MCF 10A (cell line): ENCODE results near the gene CHRNA4. TPM values are rescaled to one million over a fixed set of nuclear protein-coding genes. Genes with fewer than 3 reads are reported as not detected.

Experiments used
- BruUV-seq: library from RNA; stranded (reverse); fragments of 400-500 nt; replicated peaks from 2 replicates; lab custom pipeline; 2021; lab: Mats Ljungman, UMichigan
- CTCF ChIA-PET: fragments of 300-600 bp; sonication (Branson Sonifier 250); formaldehyde crosslinking; extraction: SDS; loops from one replicate; lab custom pipeline; 2021; ENCODE audit warnings: antibody characterized with exemption, inconsistent platforms; lab: Yijun Ruan, JAX
- POLR2A ChIA-PET: fragments of 300-600, 350-650 bp; sonication (Branson Sonifier 250); formaldehyde crosslinking; extraction: SDS; loops from one replicate; lab custom pipeline; 2020; ENCODE audit warnings: antibody characterized with exemption, inconsistent platforms; lab: Yijun Ruan, JAX
- DNase-seq: peaks from one replicate; pipeline ENCODE4 v3.0.0-alpha.2; 2018; ENCODE audit not compliant: unreplicated experiment
- H3K27ac Mint-ChIP-seq: one replicate; pipeline ENCODE4 v1.8.0; 2022; ENCODE audit warnings: mild to moderate bottlenecking, low read depth, mixed read lengths; ENCODE audit not compliant: unreplicated experiment
- H3K27me3 Mint-ChIP-seq: one replicate; pipeline ENCODE4 v1.8.0; 2022; ENCODE audit warnings: mixed read lengths; ENCODE audit not compliant: insufficient read depth, unreplicated experiment
- H3K36me3 Mint-ChIP-seq: one replicate; pipeline ENCODE4 v1.8.0; 2022; ENCODE audit warnings: mild to moderate bottlenecking, moderate library complexity, mixed read lengths; ENCODE audit not compliant: insufficient read depth, unreplicated experiment
- H3K4me1 Mint-ChIP-seq: one replicate; pipeline ENCODE4 v1.8.0; 2022; ENCODE audit warnings: mixed read lengths; ENCODE audit not compliant: insufficient read depth, unreplicated experiment
- H3K4me3 Mint-ChIP-seq: one replicate; pipeline ENCODE4 v1.8.0; 2022; ENCODE audit warnings: mild to moderate bottlenecking, moderate library complexity, mixed read lengths; ENCODE audit not compliant: unreplicated experiment
- H3K9me3 Mint-ChIP-seq: one replicate; pipeline ENCODE4 v1.8.0; 2022; ENCODE audit warnings: mixed read lengths; ENCODE audit not compliant: unreplicated experiment
- intact Hi-C: fragments of 100-400 bp; cut with micrococcal nuclease; formaldehyde crosslinking; loops from 2 replicates; pipeline ENCODE4 v1.14.1; 2022
- total RNA-seq: library from RNA; stranded (reverse); gene quantifications from 2 replicates; pipeline ENCODE4 v1.2.3, GENCODE V29; 2022
- TF ChIP-seq, protein P1 (sequence below): fragments of 200-600 bp; IDR thresholded peaks from one replicate; pipeline ENCODE4 v1.8.0; 2022; ENCODE audit warnings: antibody characterized with exemption, mild to moderate bottlenecking; ENCODE audit not compliant: unreplicated experiment

CHRNA4 gene
- total RNA-seq, 1 experiment from 2014 or later: not detected

DNA sequence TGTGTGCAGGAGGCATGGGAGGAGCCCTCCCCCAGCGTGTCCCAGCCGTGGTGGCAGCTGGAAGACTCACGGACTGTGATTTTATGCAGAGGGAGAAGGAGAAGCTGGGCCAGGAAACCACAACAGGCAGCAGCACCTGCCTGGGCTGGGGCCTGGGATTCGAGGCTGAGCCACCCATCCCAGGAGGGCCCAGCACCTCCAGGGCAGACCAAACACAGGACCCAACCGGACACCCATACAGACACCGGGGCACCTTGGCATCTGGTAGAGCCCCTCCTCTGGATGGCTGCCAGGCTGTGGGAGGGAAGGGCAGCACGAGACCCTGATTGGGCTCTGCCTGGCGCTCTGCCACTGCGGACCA is 41.7 kb upstream of the CHRNA4 start:
- Mint-ChIP-seq H3K4me1 (no peaks in the 10 kb centered on the region), H3K27ac (no peak overlapping the region), H3K36me3 (no peaks in the 10 kb centered on the region), H3K9me3 (no peaks in the 10 kb centered on the region), H3K27me3 (peaks cover 44% of the 10 kb centered on the region), H3K4me3 (no peak overlapping the region)
- TF ChIP-seq, protein P1, sequence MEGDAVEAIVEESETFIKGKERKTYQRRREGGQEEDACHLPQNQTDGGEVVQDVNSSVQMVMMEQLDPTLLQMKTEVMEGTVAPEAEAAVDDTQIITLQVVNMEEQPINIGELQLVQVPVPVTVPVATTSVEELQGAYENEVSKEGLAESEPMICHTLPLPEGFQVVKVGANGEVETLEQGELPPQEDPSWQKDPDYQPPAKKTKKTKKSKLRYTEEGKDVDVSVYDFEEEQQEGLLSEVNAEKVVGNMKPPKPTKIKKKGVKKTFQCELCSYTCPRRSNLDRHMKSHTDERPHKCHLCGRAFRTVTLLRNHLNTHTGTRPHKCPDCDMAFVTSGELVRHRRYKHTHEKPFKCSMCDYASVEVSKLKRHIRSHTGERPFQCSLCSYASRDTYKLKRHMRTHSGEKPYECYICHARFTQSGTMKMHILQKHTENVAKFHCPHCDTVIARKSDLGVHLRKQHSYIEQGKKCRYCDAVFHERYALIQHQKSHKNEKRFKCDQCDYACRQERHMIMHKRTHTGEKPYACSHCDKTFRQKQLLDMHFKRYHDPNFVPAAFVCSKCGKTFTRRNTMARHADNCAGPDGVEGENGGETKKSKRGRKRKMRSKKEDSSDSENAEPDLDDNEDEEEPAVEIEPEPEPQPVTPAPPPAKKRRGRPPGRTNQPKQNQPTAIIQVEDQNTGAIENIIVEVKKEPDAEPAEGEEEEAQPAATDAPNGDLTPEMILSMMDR: no peak
- intact Hi-C loops: no loop called here
- CTCF ChIA-PET: interaction anchor here (1.0 kb wide), 1 partner anchor 180 kb away, joined by 3 read pairs; no protein-coding TSS in a partner anchor
- POLR2A ChIA-PET: no interaction called here
- BruUV-seq: no TSS peak
- DNase-seq: no peak

DNA sequence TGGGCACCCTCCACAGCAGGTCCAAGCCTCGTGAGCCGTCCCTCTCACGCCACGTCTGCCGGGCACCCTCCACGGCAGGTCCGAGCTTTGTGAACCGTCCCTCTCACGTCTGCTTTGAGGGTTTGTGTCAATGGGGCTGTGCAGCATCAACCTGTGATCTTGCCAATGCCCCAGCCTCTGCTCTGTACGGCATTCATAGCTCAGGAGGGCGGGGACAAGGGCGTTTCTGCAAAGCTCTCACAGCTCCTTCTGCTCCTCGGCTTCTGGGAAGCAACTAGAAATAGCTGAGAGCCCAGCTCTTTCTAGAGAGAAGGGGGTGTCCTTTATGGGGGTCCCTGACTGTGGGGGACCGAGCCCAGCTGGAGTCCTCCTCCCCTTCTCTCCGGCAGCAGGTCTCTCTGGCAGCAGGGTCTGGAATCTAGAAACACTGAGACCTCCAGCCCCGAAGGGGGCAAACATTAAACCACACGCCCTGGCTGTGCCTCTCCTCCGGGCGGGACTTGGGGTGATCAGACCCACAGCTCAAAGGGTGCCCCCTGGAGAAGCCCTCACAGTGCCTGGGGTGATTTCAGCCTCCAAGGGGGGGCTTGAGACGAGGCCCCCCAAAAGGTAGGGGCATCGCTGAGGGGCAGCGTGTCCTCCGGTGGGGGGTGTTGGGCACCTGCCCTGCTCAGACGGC is 41.2 kb upstream of the CHRNA4 start:
- Mint-ChIP-seq H3K4me3 (no peak overlapping the region), H3K4me1 (no peaks in the 10 kb centered on the region), H3K27ac (no peak overlapping the region), H3K27me3 (peaks cover 49% of the 10 kb centered on the region), H3K36me3 (no peaks in the 10 kb centered on the region), H3K9me3 (no peaks in the 10 kb centered on the region)
- TF ChIP-seq, protein P1: no peak
- ChIA-PET CTCF (interaction anchor here (0.6 to 1.0 kb wide), 2 partner anchors 177 to 179 kb away, joined by 3 read pairs; no protein-coding TSS in a partner anchor), POLR2A (no interaction called here)
- intact Hi-C loops: no loop called here
- no TSS peak for BruUV-seq
- no peak for DNase-seq

DNA sequence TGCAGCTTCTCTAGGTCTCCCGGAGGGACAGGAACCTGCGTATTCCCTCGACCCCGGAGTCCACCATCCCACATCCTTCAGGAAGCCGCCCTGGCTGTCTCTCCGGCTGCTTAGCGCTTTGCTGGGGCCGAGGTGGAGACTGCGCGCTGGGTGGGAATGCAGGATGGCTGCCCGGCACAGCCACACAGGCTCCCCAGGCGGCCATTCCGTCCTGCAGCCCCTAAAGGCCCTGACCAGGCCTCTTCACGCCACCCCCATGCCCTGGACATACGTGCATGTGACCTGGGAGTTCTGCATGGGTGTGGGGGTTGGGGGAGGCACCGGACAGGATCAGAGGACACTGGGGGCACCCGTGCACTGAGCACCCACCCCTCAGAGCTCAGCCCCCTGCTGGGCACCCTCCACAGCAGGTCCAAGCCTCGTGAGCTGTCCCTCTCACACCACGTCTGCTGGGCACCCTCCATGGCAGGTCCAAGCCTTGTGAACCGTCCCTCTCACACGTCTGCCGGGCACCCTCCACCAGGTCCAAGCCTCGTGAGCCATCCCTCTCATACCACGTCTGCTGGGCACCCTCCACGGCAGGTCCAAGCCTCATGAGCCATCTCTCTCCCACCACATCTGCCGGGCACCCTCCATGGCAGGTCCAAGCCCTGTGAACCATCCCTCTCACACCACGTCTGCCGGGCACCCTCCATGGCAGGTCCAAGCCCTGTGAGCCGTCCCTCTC is 40.4 kb upstream of the CHRNA4 start:
- no TSS peak for BruUV-seq
- ChIA-PET CTCF (interaction anchor here (0.6 kb wide), 1 partner anchor 177 kb away, joined by 3 read pairs; no protein-coding TSS in a partner anchor), POLR2A (no interaction called here)
- no peaks in the 10 kb centered on the region for H3K4me1 Mint-ChIP-seq
- H3K36me3 Mint-ChIP-seq: no peaks in the 10 kb centered on the region
- no peak for DNase-seq
- peaks cover 52% of the 10 kb centered on the region for H3K27me3 Mint-ChIP-seq
- TF ChIP-seq, protein P1: no peak
- intact Hi-C loops: no loop called here
- H3K4me3 Mint-ChIP-seq: no peak overlapping the region
- H3K27ac Mint-ChIP-seq: no peak overlapping the region
- no peaks in the 10 kb centered on the region for H3K9me3 Mint-ChIP-seq

DNA sequence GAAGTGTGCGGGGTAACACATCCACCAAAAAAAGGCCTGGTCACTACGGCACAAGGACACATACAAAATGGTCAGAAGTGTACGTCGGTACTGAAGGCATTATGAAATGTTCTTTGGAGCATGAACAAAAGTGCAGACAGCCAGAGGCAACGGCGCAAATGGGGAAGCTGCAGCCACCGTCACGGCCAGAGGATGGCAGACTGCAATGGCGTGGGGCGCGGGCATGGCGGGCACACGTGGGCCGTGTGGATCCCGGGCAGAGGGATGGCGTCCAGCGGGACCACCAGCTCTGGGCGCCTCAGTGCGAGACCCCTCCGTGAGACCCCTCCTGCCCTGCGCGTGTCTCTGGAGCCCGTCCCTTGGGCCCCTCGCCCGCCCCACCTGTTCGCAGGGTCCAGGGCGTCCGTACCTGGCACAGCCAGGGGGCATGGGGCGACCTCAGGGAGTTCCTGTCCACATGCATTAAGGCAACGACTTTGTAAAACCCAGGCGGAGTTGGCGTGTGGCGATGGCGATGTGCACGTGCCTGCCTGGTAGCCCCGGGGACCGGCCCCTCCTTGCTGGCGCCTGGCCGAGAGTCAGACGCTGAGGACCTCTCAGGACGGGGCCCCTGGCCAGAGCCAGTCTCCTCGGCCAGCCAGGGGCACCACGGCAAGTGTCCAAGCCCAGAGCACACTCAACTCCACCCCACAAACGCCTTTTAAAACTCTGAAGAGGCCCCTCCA is 39.5 kb upstream of the CHRNA4 start:
- intact Hi-C loops: no loop called here
- no peaks in the 10 kb centered on the region for H3K9me3 Mint-ChIP-seq
- ChIA-PET CTCF (no interaction called here), POLR2A (no interaction called here)
- no peaks in the 10 kb centered on the region for H3K36me3 Mint-ChIP-seq
- BruUV-seq: no TSS peak
- H3K27me3 Mint-ChIP-seq: peaks cover 57% of the 10 kb centered on the region
- TF ChIP-seq, protein P1: no peak
- no peaks in the 10 kb centered on the region for H3K4me1 Mint-ChIP-seq
- no peak for DNase-seq
- no peak overlapping the region for H3K4me3 Mint-ChIP-seq
- no peak overlapping the region for H3K27ac Mint-ChIP-seq
